DMS153 (cell line): Measurements from ENCODE around the gene IL27RA.
"Not testable (repeated sequence)": the region's sequence is repeated elsewhere in the genome, so short reads cannot be mapped to it uniquely, and the experiment has no call there.

Experiments used
- DNase-seq: peaks from one replicate; lab custom pipeline; 2025; lab: John Stamatoyannopoulos, UW

The IL27RA gene

DNA sequence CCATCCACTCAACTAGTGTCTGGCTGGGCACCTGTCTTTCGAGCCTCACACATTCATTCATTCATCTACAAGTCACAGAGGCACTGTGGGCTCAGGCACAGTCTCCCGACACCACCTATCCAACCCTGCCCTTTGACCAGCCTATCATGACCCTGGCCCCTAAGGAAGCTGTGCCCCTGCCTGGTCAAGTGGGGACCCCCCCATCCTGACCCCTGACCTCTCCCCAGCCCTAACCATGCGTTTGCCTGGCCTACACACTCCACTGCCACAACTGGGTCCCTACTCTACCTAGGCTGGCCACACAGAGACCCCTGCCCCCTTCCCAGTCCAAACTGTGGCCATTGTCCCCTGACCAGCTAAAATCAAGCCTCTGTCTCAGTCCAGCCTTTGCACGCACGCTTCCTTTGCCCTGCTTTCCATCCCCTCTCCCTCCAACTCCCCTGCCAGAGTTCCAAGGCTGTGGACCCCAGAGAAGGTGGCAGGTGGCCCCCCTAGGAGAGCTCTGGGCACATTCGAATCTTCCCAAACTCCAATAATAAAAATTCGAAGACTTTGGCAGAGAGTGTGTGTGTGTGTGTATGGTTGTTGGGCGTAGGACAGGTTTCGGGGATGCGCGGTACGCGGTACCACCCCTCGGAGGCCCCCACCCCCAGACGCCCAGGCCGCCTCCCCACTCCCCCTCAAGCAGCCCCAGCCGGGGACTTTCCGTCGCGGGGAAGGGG is 404 bp upstream of the IL27RA start:
- DNase-seq, result no peak

DNA sequence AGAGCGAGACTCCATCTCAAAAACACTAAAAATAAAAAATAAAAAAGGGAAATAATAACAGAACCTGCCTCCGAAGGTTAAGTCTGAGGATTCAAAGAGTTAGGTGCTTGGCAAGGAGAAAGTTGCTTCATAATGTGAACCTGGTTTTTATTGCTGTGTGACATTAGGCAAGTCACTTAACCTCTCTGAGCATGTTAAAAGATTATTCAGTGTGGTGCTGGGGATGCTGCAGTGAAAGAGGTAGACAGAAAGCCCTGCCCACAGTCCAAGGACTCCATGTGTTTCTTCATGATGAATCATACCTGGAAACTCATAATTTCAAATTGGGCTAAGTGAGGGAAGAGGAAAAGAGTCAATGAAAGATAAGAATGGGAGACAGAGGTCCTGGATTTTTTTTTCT is 2.4 kb downstream of the IL27RA start:
- DNase-seq, result no peak

DNA sequence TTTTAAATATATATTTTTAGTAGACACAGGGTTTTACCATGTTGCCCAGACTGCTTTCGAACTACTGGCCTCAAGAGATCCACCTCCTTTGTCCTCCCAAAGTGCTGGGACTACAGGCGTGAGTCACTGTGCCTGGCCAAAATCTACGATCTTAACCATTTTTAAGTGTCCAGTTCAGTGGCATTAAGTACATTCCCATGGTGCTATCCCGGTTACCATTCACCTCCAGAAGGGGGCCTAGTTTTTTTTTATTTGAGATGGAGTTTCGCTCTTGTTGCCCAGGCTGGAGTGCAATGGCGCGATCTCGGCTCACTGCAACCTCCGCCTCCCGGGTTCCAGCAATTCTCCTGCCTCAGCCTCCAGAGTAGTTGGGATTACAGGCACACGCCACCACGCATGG is 3.6 kb downstream of the IL27RA start:
- DNase-seq, result not testable (repeated sequence)

DNA sequence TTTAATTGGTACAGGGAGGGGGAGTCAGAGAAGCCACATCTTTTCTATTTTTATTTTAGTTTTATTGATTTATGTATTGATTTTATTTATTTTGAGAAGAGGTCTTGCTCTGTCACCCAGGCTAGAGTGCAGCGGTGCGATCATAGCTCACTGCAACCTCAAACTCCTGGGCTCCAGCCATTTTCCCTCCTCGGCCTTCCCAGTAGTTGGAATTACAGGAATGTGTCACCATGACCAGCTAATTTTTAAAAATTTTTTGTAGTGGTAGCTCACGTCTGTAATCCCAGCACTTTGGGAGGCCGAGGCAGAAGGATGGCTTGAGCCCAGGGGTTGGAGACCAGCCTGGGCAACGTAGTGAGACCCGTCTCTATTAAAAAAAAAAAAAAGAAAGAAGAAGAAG is 4.1 kb downstream of the IL27RA start:
- DNase-seq, result no peak

DNA sequence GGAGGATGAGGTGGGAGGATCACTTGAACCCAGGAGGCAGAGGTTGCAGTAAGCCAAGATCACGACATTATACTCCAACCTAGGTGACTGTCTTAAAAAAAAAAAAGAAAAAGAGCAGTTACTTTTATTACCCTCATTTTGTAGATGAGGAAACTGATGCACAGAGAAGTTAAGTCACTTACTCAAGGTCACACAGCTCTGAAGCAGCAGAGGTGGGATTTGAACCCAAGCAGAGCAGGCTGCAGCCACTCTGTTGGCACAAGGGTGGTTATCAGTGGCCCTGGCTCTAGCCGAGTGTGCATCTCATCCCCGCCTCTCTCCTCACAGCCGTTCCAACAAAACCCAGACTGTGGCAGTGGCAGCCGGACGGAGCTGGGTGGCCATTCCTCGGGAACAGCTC is 7.6 kb downstream of the IL27RA start:
- DNase-seq, result no peak

DNA sequence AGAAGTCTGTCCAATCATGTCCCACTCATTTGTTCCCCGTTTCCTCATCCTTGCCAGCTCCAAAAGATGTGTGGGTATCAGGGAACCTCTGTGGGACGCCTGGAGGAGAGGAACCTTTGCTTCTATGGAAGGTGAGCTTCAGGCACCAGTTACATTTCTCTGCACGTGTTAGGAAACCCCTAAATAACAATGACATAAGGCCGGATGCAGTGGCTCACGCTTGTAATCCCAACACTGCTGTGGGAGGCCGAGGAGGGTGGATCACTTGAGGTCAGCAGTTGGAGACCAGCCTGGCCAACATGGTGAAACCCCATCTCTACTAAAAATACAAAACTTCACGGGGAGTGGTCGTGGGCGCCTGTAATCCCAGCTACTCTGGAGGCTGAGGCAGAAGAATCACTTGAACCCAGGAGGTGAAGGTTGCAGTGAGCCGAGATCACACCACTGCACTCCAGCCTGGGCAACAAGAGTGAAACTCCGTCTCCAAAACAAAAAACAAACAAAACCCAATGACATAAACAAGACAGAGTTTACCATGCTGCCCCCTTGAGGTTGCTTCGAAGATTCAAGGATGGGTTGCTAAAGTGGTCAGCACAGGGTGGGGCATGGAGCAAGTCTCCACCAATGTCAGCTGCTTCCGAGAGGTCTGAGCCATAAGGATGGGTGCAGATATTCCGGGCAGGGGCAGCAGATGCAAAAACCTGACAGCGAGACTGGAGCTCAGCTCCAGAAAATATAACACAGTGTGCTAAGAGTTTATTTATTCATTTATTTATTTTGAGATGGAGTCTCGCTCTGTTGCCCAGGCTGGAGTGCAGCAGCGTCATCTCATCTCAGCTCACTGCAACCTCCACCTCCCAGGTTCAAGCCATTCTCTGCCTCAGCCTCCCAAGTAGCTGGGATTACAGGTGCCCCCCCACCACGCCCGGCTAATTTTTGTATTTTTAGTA is 11.4 kb downstream of the IL27RA start:
- DNase-seq, result peak; percentile 42

DNA sequence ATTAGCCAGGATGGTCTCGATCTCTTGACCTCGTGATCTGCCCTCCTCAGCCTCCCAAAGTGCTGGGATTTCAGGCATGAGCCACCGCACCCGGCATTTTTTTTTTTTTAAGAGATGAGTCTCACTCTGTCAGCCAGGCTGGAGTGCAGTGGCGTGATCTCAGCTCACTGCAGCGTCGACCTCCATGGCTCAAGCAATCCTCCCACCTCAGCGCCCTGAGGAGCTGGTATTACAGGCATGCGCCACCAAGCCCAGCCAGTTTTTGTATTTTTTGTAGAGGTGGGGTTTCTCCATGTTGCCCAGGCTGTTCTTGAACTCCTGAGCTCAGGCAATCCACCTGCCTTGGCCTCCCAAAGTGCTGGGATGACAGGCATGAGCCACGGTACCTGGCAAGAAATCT is 16.3 kb downstream of the IL27RA start:
- not testable (repeated sequence) for DNase-seq

DNA sequence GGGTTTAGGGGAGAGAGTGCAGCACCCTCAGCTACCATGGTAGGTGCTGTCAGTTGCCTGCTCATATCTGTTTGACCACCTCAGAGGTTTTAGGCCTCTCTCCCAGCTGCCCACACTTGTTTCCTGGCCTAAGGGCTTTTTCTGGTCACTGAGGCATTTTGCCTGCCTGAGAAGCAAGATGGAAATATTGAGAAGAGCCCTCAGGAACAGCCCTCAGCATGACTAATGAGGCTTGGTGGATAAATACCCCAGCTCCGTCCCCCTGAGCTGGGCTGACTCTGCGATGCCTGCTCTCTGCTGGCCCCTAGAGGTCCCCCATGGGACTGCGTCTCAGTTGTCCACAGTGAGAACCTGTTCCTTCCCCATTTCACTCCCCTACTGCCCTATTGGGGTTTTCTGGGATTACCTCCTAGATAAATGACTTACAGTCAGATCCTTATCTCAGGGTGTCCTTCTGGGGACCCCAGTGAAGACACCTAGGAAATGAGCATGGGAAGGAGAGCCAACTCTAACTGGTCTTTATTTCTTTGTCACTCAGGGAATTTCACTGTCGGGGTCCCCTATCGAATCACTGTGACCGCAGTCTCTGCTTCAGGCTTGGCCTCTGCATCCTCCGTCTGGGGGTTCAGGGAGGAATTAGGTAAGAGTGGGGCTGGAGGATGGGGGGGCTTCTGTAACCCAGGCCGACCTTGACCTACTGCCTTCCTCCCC is 17.0 kb downstream of the IL27RA start:
- DNase-seq, result no peak

DNA sequence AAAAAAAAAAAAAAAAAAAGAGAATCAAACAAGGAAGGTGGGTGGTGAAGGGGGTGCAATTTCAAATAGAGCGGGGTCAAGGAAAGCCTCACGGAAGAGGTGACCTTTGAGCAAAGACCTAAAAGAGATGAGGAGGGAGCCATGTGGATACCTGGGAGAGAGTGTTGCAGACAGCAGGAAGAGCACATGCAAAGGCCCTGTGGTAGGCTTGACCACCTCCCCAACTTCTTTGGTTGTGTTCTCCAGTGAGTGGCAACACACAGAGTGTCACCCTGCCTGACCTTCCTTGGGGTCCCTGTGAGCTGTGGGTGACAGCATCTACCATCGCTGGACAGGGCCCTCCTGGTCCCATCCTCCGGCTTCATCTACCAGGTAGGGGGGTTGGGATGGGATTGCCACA is 18.9 kb downstream of the IL27RA start:
- no peak for DNase-seq

DNA sequence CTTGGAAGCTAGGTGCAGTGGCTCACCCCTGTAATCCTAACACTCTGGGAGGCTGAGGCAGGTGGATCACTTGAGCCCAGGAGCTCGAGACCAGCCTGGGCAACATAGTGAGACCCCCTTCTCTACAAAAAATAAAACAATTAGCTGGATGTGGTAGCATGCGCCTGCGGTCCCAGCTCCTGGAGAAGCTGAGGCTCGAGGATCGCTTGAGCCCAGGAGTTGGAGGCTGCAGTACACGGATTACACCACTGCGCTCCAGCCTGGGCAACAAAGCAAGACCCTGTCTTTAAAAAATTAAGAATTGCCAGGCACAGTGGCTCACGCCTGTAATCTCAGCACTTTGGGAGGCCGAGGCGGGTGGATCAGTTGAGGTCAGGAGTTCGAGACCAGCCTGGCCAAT is 19.4 kb downstream of the IL27RA start:
- DNase-seq, result not testable (repeated sequence)

DNA sequence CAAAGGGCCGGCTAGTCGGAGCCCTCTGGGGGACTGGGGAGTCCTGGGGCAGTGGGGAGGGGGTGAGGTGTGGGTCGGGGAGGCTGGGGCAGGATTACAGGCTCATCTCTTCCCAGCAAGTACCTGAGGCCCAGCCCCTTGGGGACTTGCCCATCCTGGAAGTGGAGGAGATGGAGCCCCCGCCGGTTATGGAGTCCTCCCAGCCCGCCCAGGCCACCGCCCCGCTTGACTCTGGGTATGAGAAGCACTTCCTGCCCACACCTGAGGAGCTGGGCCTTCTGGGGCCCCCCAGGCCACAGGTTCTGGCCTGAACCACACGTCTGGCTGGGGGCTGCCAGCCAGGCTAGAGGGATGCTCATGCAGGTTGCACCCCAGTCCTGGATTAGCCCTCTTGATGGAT is 20.4 kb downstream of the IL27RA start:
- no peak for DNase-seq

DNA sequence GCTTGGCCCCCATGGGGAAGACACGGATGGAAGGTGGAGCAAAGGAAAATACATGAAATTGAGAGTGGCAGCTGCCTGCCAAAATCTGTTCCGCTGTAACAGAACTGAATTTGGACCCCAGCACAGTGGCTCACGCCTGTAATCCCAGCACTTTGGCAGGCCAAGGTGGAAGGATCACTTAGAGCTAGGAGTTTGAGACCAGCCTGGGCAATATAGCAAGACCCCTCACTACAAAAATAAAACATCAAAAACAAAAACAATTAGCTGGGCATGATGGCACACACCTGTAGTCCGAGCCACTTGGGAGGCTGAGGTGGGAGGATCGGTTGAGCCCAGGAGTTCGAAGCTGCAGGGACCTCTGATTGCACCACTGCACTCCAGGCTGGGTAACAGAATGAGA is 20.9 kb downstream of the IL27RA start:
- no peak for DNase-seq

DNA sequence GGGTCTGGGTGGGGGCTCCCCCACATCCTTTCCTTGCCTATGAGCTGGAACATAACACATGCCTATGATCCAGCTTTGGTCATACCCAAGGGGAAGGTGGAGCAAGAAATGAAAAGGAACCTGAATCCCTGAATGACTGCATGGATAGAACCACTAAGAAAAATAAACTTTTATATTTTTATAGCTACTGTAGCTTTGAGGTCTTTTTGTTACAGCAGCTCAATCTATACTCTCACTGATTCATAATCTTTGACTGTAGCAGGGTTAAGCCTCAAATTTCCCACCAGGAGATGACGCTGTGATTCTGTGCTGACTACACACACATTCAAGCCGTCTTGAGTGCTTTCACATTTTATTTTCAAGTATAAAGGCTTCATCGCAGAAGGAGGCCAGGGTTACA is 21.5 kb downstream of the IL27RA start:
- no peak for DNase-seq

DNA sequence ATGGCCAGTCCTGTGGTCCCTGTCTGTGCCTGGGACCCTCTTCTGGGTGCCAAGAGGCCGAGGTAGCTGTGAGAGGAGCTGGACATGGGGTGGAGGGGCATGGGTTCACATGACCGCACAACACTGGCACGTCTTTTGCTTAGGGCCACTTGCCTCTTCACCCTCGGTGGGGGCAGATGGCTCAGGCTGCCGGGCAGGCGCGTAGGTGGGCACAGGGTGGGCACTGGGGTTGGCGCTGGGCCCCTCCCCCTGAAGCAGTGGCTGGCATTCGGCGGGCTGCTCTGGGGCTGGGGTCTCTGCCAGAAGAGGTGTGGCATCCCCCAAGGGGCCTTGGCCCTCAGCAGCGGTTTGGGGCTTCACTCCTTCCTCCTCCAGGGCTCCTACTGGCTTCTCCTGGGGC is 21.9 kb downstream of the IL27RA start:
- DNase-seq, result no peak

DNA sequence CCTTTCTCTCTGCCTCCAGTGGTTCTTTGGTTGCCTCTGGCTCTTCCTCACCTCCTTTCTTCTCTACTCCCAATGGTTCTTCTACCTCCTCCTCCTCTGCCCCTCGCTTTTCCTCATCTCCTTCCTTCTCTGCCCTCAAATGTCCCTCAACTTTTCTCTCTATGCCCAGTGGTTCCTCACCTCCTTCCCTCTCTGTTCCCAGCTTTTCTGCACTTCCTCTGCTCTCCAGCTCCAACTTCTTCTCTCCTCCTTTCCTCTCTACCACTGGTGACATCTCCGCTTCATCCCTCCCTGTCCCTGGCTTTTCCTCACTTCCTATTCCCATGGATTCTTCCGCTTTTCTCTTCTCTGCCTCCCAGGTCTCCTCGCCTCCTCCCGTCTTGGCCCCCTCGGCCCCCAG is 22.5 kb downstream of the IL27RA start:
- no peak for DNase-seq

DNA sequence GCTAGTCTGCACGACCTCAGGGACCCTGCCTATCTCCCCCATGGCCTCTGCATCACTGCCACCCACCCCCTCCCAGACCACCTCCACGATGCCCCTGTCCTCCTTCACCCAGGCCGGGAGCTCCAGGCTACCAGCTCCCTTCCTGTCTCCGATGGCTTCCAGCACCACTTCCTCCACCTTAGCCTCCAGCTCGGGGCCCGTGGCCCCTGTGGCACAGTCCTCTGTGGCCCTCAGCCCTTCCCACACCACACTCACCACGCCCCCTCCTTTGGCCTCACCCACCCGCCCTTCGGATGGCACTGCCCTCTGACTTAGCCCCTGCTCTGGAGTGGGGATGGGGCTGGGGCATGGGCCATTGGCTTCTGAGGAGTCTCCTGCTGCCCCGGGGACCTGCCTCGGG is 23.2 kb downstream of the IL27RA start:
- DNase-seq, result no peak

DNA sequence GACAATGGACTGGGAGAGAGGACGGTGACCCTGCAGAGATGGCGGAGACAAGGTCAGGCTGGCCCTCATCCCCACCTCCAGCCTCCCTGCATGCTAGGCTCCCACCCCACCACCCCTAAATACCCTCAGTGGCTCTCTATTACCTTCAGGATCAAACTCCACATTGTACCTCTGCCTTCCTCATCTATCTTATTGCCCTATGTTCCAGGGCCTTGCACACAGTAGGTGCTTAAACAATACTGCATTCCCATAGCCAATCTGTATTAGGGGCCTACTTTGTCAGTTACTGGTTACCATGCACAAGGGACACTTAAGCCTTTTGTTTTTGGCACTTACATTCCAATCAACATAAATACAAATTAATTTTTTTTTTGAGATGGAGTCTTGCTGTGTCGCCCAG is 23.8 kb downstream of the IL27RA start:
- DNase-seq, result no peak

DNA sequence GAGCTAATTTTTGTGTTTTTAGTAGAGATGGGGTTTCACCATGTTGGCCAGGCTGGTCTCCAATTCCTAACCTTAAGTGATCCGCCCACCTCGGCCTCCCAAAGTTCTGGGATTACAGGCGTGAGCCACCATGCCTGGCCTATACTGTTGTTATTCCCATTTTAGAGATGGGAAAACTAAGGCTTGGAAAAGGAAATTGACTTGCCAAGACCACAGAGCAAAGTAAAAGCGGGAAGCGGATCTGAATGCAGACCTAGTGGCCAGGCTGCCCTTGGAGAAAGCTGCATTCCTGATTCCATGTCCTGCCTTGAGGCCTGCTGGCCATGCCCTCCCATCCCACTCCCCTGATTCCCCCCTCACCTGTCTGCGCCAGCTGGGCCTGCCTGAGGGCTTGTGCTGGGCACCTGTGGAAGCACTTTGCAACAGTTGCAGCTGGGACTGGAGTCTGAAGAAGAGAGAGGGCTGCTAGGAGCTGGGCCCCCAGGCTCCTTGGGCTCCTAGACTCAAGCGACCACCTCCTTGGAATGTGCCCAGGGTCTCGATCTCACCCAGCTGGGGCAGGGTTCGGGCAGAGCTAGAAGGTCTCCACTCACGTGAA is 24.6 kb downstream of the IL27RA start:
- DNase-seq, result no peak

DNA sequence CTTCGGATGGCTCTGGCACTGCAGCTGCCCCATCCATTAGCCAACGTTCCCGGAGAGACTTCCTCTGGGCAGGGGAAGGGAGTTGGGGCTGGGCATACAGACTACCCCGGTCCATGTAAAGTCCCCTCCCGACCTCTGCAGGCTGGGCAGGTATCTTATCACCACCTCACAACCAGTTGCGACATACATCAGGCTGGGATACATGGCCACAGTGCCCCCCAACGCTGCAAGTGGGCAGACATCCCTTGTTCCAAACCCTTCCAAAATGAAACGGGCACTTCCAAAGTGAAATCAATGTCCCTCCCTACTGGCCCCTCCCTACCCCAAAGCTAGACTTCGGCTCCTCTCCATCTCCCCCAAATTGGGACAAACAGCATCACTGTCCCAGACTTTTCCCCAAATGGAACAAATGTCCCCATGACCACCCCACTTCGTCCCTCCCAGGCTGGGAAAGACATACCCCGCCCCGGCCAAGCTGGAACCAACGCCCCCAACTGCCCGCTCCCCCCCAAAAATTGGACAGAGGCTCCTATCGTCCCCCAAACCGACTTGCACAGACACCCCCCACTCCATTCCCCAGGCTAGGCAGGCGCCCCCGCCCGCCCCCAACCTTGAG is 25.3 kb downstream of the IL27RA start:
- no peak for DNase-seq

DNA sequence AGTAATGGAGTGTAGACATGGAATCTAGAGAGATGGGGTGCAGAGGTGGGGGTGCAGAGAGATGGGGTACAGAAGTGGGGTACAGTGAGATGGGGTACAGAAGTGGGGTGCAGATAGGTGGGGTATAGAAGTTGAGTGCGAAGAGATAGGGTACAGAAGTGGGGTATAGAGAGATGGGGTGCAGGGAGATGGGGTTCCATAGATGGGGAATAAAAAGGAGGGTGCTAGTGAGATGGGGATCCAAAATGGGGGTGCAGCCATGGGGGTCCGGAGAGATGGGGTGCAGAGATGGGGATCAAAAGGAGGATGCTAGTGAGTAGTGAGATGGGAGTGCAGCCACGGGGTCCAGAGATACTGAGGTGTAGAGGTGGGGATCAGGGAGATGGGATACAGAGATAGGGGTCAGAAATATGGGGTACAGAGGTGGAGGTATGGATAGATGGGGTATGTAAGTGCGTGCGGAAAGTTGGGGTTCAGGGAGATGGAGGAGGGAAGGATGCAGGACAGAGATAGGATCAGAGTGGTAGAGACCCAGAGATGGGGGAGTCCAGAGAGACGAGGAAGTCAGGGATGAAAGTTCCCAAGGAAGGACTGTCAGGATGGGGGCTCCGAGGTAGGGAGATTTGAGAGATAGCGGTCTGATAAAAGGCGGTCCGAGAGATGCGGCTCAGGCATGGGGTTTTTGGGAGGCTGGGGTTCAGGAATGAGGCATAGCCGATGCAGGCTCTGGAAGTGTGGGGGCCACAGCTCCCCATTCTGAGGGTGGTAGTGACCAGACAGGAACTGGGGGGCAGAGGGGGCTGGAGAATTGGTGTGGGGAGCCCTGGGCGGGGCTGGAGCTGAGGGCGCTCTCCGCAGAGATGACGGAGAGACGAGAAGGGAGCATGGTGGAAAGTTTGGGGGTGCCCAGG is 26.9 kb downstream of the IL27RA start:
- no peak for DNase-seq

DNA sequence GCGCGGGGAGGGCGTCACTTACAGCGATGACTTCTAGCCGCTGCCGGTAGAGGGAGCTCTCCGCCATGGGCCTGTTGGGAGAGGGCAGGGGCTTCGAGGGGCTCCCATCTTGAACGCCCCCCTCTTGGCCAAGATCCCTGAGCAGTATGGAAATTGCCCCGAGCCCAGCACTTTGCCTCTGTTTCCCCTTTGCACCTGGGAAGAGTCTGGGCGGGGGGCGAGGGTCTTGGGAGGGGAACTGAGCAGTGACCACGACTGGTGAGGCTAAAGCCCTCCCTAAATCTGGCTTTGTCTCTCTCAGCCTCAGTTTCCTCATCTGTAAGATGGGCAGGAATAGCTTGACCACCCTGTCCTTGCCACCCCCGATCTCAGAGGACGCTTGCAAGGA is 27.5 kb downstream of the IL27RA start:
- DNase-seq, result no peak
